GM10266 (cell line): Measurements from ENCODE around the gene ARPC2.

Source experiments
- DNase-seq: peaks from one replicate; pipeline ENCODE4 v3.0.0; 2012; ENCODE audit errors: extremely low spot score
- TF ChIP-seq, protein P1 (sequence below): IDR thresholded peaks from 2 replicates; pipeline ENCODE4 v1.5.1; 2012; ENCODE audit warnings: mild to moderate bottlenecking, low read depth; ENCODE audit not compliant: control insufficient read depth, insufficient read depth; ENCODE audit errors: missing control alignments

Gene ARPC2

DNA sequence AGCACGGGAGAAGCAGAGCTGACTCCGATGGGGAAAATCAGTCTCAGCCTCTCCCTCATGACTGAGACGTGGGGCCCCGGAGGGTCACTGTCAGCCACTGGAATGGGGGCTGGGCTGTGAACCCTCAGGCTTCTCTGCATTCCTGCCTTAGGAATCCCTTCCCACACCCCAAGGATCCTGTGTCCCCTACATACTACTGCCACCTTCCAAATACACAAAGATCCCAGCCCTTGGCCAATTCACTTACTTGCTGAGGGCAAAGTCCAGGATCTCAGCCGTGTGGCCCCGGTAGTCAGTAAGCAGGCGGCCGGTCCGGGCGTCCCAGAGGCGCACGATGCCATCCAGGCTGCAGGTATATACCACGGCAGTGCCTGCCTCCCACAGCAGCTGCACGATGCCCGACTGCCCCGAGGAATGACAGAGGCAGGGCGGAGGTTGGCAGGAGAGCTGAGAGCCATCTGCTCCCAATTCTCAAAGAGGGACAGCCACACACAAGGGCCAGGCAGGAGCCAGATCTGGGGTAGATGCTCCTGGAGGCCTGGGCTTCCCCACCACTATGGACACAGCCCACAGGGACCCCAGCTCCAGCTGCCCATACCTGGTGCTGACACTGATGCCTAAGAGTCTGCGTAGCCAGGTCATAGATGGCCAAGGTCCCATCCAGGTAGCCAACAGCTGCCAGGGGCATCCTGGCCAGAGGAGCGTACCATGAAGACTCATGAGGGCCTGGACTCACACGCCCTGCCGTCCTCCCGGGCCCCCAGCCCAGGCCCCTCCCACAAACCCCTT lies 48.0 kb downstream of the ARPC2 start:
- TF ChIP-seq, protein P1, sequence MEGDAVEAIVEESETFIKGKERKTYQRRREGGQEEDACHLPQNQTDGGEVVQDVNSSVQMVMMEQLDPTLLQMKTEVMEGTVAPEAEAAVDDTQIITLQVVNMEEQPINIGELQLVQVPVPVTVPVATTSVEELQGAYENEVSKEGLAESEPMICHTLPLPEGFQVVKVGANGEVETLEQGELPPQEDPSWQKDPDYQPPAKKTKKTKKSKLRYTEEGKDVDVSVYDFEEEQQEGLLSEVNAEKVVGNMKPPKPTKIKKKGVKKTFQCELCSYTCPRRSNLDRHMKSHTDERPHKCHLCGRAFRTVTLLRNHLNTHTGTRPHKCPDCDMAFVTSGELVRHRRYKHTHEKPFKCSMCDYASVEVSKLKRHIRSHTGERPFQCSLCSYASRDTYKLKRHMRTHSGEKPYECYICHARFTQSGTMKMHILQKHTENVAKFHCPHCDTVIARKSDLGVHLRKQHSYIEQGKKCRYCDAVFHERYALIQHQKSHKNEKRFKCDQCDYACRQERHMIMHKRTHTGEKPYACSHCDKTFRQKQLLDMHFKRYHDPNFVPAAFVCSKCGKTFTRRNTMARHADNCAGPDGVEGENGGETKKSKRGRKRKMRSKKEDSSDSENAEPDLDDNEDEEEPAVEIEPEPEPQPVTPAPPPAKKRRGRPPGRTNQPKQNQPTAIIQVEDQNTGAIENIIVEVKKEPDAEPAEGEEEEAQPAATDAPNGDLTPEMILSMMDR = no peak

DNA sequence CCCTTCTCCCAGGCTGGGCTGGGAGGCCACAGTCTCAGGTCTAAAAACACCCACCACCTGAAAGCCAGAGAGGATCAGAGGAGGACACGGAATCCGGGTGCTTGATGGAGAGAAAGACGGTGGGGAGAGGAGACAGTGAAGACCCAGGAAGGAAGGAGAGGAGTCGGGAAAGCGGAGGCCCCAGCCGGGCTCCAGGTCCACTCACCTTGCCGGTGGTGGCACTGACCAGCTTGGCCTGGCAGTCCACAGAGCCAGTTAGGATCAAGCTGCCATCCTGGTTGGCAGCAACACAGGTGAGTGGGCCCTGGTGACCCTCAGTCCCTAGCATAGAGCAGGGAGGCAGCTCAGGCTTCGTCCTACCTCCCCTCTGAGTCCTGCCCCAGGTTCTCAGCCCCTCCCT lies 48.6 kb downstream of the ARPC2 start:
- DNase-seq = no peak
- TF ChIP-seq, protein P1 = no peak

More for the DNA sequence above, 48.0 kb downstream of the ARPC2 start:
- no peak for DNase-seq

DNA sequence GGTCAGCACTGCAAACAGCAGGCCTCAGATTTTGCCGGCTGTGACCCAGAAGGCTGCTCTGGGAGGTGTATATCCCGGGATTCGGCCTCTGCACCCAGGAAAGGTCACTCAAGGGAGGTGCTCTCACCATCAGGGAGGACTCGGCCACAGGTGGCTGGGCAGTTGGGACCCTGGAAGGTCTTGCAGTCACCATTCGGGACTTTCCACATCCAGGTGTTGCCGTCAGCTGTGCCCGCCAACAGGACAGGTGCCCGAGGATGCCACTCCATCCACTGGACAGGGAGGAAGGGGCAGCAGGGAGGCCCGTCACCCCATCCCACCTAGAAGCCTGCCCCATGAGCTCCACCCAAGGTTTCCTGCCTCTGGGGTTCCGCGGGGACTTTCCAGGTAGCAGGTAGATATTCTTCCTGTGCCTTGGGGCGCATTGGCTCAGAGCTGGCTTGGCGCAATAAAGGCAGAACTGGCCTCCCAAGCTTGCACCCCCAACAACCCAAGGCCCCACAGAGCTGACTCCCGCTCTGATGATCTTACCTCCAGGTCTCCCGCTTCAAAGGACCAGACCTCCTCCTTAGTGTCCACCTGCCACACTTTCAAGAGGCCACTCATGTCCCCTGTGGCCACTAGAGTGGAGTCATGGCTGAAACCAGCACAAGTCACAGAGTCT lies 49.5 kb downstream of the ARPC2 start:
- TF ChIP-seq, protein P1 = no peak

DNA sequence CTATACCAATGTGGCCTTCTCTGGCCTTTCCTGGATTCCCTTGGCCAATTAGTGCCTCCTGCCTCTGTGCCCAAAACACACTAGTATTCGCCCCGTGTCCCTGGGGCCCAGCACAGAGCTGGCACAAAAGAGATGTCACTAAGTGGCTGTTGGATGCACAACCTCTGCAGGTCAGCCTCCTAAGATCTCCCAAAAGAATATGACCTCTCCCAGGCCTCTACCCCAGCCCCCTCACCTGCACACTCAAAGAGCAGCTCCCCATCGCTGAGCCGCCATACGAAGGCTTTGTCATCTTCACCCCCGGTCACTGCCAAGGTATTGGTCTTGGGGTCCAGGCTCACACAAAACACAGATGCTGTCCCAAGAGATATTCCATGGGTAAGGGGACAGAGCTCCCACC lies 50.3 kb downstream of the ARPC2 start:
- DNase-seq = no peak
- TF ChIP-seq, protein P1 = no peak

More for the DNA sequence above, 49.5 kb downstream of the ARPC2 start:
- DNase-seq = no peak

DNA sequence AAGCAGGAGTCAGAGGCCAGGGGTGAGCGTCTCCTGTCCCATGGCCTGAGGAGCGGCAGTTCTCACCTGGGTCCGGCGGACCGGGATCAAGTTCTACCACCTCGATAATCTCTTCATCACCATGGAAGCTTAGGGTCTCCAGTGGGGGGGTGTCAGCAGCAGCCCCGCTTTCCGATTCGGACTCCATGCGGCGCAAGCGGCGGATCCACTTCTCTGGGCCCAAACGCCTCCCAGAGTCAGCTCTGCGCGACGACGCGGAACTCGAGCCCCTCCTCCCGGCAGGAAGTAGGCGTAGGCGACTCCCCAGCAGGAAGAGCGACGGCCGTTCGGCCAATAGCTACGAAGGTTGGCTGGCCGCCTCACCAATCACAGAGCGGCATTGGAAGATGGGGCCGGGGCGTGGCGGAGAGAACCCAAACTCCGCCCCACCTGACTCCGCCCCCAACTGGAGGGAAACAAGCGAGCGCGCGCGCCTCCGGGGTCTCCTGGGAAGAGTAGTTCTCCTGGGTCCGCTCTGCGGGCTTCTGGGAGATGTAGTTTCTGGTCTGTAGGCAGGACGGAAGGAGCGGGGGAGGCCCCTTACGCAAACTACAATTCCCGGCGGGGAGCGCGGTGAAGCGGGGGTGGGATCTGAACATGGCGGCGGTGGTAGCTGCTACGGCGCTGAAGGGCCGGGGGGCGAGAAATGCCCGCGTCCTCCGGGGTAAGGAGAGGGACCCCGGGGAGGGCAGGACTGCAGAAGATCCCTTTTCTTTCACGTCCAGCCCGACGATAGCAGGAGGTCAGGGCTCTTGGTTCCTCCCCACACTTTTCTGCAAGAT lies 53.1 kb downstream of the ARPC2 start, which contains the start of the genes AAMP and PNKD:
AAMP (minus strand) TSS at position 238 of the 821 bp plus-strand sequence; CDS start at position 187, 51 bp downstream.
PNKD (plus strand) TSS at position 620 of the 821 bp plus-strand sequence; CDS start at position 637, 17 bp downstream.
- TF ChIP-seq, protein P1 = peak; percentile 40
- DNase-seq = peak; percentile 98

DNA sequence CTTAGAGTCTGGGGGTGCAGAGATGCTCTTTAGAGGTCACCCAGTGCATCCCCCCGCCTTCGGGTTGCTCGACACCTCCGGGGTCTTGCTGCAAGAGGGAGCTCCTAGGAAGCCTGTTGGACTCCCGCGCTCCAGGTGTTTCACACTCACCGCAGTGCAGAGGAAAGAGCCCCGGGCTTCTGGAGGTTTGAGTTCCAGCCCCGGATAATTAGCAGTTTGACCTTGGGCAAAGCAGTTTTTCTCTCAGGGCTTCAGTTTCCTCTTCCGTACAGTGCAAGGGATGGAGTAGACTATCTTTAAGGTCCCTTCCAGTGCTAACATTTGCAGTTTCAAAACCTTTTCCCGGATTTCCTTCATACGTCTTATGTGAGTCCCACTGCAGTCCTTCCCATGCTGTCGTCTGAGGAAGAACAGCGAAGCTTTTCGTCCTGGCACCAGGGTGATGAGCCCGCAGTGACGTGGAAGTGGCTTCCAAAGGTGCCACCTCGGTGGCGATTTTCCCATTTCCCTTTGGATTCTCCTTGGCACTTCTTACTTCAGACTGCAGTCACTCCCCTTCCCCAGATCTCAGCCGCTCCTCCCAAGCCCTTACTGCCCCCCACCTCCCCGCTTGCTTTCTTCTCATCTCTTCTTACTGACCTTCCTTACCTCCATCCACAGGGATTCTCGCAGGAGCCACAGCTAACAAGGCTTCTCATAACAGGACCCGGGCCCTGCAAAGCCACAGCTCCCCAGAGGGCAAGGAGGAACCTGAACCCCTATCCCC lies 53.9 kb downstream of the ARPC2 start:
- no peak for DNase-seq
- TF ChIP-seq, protein P1 = no peak
